Hindlimb muscle (tissue), 1 donor: ENCODE data around the gene TMEM255B. TPM values are rescaled to one million over a fixed set of nuclear protein-coding genes. Genes with fewer than 3 reads are reported as not detected.
"Not testable (repeated sequence)": the region's sequence is repeated elsewhere in the genome, so short reads cannot be mapped to it uniquely, and the experiment has no call there.

ENCODE experiments used
- DNase-seq: peaks from one replicate; pipeline ENCODE4 v3.0.0-alpha.2; 2013
- polyA plus RNA-seq: library from polyadenylated mRNA; unstranded; fragments of 120-200 nt; gene quantifications from one replicate; pipeline ENCODE4 v1.2.1, GENCODE V29; 2013; ENCODE audit not compliant: insufficient read length

Gene TMEM255B
- polyA plus RNA-seq, 1 donor, result 7.8 TPM

GRCh38 chr13:113734826-113735125, 24.2 kb upstream of the TMEM255B start:
- no peak for DNase-seq

GRCh38 chr13:113735194-113735593, 23.8 kb upstream of the TMEM255B start:
- no peak for DNase-seq

GRCh38 chr13:113735750-113736149, 23.3 kb upstream of the TMEM255B start:
- no peak for DNase-seq

- no peak for DNase-seq
These were observed 22.7 kb upstream of the TMEM255B start for GRCh38 chr13:113736258-113736731.

- DNase-seq, result no peak
These were observed 21.2 kb upstream of the TMEM255B start for GRCh38 chr13:113737803-113738202.

- no peak for DNase-seq
These were observed 19.3 kb upstream of the TMEM255B start for GRCh38 chr13:113739527-113740285.

GRCh38 chr13:113740286-113740556, 18.8 kb upstream of the TMEM255B start:
- no peak for DNase-seq

GRCh38 chr13:113740661-113741060, 18.4 kb upstream of the TMEM255B start:
- DNase-seq, result no peak

GRCh38 chr13:113741191-113741668, 17.8 kb upstream of the TMEM255B start:
- DNase-seq, result no peak

- DNase-seq, result no peak
These were observed 17.0 kb upstream of the TMEM255B start for GRCh38 chr13:113742000-113742441.

GRCh38 chr13:113742445-113743120, 16.4 kb upstream of the TMEM255B start:
- no peak for DNase-seq

- no peak for DNase-seq
These were observed 15.4 kb upstream of the TMEM255B start for GRCh38 chr13:113743366-113744195.

- no peak for DNase-seq
These were observed 14.6 kb upstream of the TMEM255B start for GRCh38 chr13:113744197-113745000.

GRCh38 chr13:113745059-113745458, 14.0 kb upstream of the TMEM255B start:
- DNase-seq, result no peak

- not testable (repeated sequence) for DNase-seq
These were observed 13.4 kb upstream of the TMEM255B start for GRCh38 chr13:113745500-113746142.

GRCh38 chr13:113746143-113746525, 12.9 kb upstream of the TMEM255B start:
- DNase-seq, result no peak

- DNase-seq, result no peak
These were observed 12.4 kb upstream of the TMEM255B start for GRCh38 chr13:113746671-113747070.

GRCh38 chr13:113747291-113747833, 11.7 kb upstream of the TMEM255B start:
- DNase-seq, result no peak

GRCh38 chr13:113748101-113748861, 10.7 kb upstream of the TMEM255B start:
- no peak for DNase-seq

GRCh38 chr13:113748862-113749451, 10.1 kb upstream of the TMEM255B start:
- no peak for DNase-seq
